ENCODE results near the gene LOX. TPM values are rescaled to one million over a fixed set of nuclear protein-coding genes. Genes with fewer than 3 reads are reported as not detected.
A peak's percentile ranks its signal among the peaks of the same experiment; 100 is the strongest.

Gene LOX
- total and polyA plus RNA-seq, 9 of the 15 experiments (the other 6 are each of a cell fraction or from before 2014, with no cell fraction given): 0.06 to 0.09 TPM; not detected in 7

DNA sequence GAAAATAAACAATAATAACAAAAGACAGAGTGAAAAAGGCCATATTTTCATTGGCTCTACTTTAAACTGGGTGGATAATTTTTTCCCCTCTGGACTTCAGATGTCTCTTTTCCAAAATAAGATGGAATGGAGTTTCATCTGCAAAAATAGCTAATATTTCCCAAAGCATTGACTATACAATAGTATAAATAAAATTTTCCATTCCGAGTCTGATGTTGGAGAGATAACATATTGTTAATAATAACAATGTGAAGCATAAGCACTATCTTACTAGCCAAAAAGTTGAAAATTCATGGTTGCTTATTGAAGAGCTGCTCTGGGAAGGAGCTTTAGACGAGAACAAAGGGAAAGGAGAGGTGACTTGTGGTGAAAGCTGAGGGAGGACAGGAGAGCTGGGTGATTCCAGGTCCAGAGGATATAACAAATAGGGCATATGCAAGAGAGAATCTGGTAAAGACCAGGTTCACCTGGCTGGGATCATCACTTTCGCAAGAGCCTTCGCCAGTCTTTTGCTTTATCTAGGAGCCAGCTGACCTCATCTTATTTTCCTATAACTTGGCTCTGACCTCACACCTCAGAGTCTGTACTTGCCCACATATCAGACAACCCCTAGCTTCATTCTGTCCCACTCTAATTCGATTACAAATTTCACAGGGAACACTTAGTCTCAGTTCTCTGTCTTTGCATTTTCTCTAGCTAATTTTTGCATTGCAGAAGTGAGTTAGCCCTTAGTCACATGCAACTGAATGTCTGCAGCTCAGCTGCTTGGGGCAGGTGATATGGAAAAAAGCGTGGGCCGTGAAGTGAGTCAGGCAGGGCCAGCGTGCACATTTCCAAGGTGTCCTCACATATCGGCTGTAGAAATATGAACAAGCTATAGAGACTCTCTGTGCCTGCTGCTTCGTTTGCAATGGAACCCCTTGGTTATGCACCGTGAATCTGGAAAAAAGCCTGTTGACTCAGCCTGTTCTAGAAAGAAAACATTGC lies 43.7 kb upstream of the LOX start (continued):
- TF ChIP-seq, protein P1, sequence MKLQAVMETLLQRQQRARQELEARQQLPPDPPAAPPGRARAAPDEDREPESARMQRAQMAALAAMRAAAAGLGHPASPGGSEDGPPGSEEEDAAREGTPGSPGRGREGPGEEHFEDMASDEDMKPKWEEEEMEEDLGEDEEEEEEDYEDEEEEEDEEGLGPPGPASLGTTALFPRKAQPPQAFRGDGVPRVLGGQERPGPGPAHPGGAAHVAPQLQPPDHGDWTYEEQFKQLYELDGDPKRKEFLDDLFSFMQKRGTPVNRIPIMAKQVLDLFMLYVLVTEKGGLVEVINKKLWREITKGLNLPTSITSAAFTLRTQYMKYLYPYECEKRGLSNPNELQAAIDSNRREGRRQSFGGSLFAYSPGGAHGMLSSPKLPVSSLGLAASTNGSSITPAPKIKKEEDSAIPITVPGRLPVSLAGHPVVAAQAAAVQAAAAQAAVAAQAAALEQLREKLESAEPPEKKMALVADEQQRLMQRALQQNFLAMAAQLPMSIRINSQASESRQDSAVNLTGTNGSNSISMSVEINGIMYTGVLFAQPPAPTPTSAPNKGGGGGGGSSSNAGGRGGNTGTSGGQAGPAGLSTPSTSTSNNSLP (IDR thresholded peaks at IDR 0.05; ENCODE audit: borderline replicate concordance, low read depth, low read length): no peak
- TF ChIP-seq RFX7 (CRISPR knock-in tag; IDR thresholded peaks at IDR 0.05) (no peak), ZNF133 (CRISPR knock-in tag; IDR thresholded peaks at IDR 0.05) (no peak), ELF1 (tag; IDR thresholded peaks at IDR 0.05) (no peak), ZNF184 (CRISPR knock-in tag; IDR thresholded peaks at IDR 0.05) (no peak), ARID1B (IDR thresholded peaks at IDR 0.05) (peak; percentile 72), FOXA3 (CRISPR knock-in tag; conservative IDR thresholded peaks at IDR 0.05 in 1 of 2, IDR thresholded peaks at IDR 0.05 in 1 of 2) (no peak), ETV5 (CRISPR knock-in tag; IDR thresholded peaks at IDR 0.05; ENCODE audit: low read depth) (no peak)
- TF ChIP-seq, protein P2, sequence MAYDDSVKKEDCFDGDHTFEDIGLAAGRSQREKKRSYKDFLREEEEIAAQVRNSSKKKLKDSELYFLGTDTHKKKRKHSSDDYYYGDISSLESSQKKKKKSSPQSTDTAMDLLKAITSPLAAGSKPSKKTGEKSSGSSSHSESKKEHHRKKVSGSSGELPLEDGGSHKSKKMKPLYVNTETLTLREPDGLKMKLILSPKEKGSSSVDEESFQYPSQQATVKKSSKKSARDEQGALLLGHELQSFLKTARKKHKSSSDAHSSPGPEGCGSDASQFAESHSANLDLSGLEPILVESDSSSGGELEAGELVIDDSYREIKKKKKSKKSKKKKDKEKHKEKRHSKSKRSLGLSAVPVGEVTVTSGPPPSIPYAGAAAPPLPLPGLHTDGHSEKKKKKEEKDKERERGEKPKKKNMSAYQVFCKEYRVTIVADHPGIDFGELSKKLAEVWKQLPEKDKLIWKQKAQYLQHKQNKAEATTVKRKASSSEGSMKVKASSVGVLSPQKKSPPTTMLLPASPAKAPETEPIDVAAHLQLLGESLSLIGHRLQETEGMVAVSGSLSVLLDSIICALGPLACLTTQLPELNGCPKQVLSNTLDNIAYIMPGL (CRISPR knock-in tag; IDR thresholded peaks at IDR 0.05): no peak
- TF ChIP-seq, protein P3, sequence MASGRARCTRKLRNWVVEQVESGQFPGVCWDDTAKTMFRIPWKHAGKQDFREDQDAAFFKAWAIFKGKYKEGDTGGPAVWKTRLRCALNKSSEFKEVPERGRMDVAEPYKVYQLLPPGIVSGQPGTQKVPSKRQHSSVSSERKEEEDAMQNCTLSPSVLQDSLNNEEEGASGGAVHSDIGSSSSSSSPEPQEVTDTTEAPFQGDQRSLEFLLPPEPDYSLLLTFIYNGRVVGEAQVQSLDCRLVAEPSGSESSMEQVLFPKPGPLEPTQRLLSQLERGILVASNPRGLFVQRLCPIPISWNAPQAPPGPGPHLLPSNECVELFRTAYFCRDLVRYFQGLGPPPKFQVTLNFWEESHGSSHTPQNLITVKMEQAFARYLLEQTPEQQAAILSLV (tag; IDR thresholded peaks at IDR 0.05): no peak
- TF ChIP-seq, protein P4, sequence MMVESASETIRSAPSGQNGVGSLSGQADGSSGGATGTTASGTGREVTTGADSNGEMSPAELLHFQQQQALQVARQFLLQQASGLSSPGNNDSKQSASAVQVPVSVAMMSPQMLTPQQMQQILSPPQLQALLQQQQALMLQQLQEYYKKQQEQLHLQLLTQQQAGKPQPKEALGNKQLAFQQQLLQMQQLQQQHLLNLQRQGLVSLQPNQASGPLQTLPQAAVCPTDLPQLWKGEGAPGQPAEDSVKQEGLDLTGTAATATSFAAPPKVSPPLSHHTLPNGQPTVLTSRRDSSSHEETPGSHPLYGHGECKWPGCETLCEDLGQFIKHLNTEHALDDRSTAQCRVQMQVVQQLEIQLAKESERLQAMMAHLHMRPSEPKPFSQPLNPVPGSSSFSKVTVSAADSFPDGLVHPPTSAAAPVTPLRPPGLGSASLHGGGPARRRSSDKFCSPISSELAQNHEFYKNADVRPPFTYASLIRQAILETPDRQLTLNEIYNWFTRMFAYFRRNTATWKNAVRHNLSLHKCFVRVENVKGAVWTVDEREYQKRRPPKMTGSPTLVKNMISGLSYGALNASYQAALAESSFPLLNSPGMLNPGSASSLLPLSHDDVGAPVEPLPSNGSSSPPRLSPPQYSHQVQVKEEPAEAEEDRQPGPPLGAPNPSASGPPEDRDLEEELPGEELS (CRISPR knock-in tag; IDR thresholded peaks at IDR 0.05; ENCODE audit: borderline replicate concordance): no peak
- TF ChIP-seq, protein P5, sequence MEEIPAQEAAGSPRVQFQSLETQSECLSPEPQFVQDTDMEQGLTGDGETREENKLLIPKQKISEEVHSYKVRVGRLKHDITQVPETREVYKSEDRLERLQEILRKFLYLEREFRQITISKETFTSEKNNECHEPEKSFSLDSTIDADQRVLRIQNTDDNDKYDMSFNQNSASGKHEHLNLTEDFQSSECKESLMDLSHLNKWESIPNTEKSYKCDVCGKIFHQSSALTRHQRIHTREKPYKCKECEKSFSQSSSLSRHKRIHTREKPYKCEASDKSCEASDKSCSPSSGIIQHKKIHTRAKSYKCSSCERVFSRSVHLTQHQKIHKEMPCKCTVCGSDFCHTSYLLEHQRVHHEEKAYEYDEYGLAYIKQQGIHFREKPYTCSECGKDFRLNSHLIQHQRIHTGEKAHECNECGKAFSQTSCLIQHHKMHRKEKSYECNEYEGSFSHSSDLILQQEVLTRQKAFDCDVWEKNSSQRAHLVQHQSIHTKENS (CRISPR knock-in tag; IDR thresholded peaks at IDR 0.05): no peak
- TF ChIP-seq, protein P6, sequence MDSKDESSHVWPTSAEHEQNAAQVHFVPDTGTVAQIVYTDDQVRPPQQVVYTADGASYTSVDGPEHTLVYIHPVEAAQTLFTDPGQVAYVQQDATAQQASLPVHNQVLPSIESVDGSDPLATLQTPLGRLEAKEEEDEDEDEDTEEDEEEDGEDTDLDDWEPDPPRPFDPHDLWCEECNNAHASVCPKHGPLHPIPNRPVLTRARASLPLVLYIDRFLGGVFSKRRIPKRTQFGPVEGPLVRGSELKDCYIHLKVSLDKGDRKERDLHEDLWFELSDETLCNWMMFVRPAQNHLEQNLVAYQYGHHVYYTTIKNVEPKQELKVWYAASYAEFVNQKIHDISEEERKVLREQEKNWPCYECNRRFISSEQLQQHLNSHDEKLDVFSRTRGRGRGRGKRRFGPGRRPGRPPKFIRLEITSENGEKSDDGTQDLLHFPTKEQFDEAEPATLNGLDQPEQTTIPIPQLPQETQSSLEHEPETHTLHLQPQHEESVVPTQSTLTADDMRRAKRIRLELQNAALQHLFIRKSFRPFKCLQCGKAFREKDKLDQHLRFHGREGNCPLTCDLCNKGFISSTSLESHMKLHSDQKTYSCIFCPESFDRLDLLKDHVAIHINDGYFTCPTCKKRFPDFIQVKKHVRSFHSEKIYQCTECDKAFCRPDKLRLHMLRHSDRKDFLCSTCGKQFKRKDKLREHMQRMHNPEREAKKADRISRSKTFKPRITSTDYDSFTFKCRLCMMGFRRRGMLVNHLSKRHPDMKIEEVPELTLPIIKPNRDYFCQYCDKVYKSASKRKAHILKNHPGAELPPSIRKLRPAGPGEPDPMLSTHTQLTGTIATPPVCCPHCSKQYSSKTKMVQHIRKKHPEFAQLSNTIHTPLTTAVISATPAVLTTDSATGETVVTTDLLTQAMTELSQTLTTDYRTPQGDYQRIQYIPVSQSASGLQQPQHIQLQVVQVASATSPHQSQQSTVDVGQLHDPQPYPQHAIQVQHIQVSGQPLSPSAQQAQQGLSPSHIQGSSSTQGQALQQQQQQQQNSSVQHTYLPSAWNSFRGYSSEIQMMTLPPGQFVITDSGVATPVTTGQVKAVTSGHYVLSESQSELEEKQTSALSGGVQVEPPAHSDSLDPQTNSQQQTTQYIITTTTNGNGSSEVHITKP (IDR thresholded peaks at IDR 0.05; ENCODE audit: partially characterized antibody): no peak

Data from K562 (cell line).